HL-60/S4 (cell line): ENCODE data around the gene HAS3.
"Not testable (repeated sequence)": the region's sequence is repeated elsewhere in the genome, so short reads cannot be mapped to it uniquely, and the experiment has no call there.

ENCODE experiments used
- in situ Hi-C: fragments of 300-500 bp; cut with MboI; formaldehyde crosslinking; loops from 2 replicates; pipeline ENCODE4 v1.14.3; 2022; ENCODE audit warnings: low sequenced_read_pairs

The HAS3 gene

GRCh38 chr16:69132424-69133252 is 27.2 kb downstream of the HAS3 start, which contains the start of the genes CHTF8 and UTP4:
Gene CHTF8 (minus strand): TSS chr16:69132588. CDS start chr16:69121458, 11,130 bp downstream.
Gene UTP4 (plus strand): TSS chr16:69132649. CDS start chr16:69133460, 811 bp downstream.
- in situ Hi-C loops = no loop called here

GRCh38 chr16:69133373-69133954 is 28.0 kb downstream of the HAS3 start:
- in situ Hi-C loops = no loop called here

GRCh38 chr16:69138608-69139007 is 33.2 kb downstream of the HAS3 start:
- in situ Hi-C loops = no loop called here

GRCh38 chr16:69139464-69139863 is 34.0 kb downstream of the HAS3 start:
- in situ Hi-C loops = not testable (repeated sequence)

GRCh38 chr16:69141014-69141413 is 35.6 kb downstream of the HAS3 start:
- in situ Hi-C loops = no loop called here

GRCh38 chr16:69141936-69142335 is 36.5 kb downstream of the HAS3 start:
- in situ Hi-C loops = no loop called here

GRCh38 chr16:69143116-69143515 is 37.7 kb downstream of the HAS3 start:
- in situ Hi-C loops = no loop called here

- in situ Hi-C loops = no loop called here
These were observed 40.2 kb downstream of the HAS3 start for GRCh38 chr16:69145658-69146057.

GRCh38 chr16:69149621-69150020 is 44.2 kb downstream of the HAS3 start:
- in situ Hi-C loops = loop anchor here (10.0 kb wide), 1 partner anchor 135 kb away; no protein-coding TSS in a partner anchor

GRCh38 chr16:69150146-69150865 is 44.9 kb downstream of the HAS3 start:
- in situ Hi-C loops = loop anchor here (10.0 kb wide), 1 partner anchor 134 kb away; no protein-coding TSS in a partner anchor

- in situ Hi-C loops = loop anchor here (10.0 kb wide), 1 partner anchor 128 kb away; no protein-coding TSS in a partner anchor
These were observed 51.7 kb downstream of the HAS3 start for GRCh38 chr16:69157196-69157595.

- in situ Hi-C loops = no loop called here
These were observed 54.7 kb downstream of the HAS3 start for GRCh38 chr16:69160192-69160591.

GRCh38 chr16:69165584-69165983 is 60.1 kb downstream of the HAS3 start:
- in situ Hi-C loops = no loop called here

GRCh38 chr16:69166221-69166833 is 60.9 kb downstream of the HAS3 start:
- in situ Hi-C loops = no loop called here

GRCh38 chr16:69166946-69167930 is 61.8 kb downstream of the HAS3 start:
- in situ Hi-C loops = no loop called here
